ENCODE results near the gene OR52N1.
A peak's percentile ranks its signal among the peaks of the same experiment; 100 is the strongest.

- TF ChIP-seq USF2 (IDR thresholded peaks at IDR 0.05; ENCODE audit: low read depth, low read length) = no peak
- TF ChIP-seq FOS (IDR thresholded peaks at IDR 0.05; ENCODE audit: low read depth, low read length) = no peak
- peak; percentile 89 for TF ChIP-seq CTCF (conservative IDR thresholded peaks at IDR 0.05; ENCODE audit: low read depth, low read length)
- no peak for TF ChIP-seq POLR2A (IDR thresholded peaks at IDR 0.05; ENCODE audit: low read depth, low read length)
- TF ChIP-seq RFX5 (IDR thresholded peaks at IDR 0.05; ENCODE audit: low read depth, low read length) = no peak
- no peak for TF ChIP-seq ELK1 (IDR thresholded peaks at IDR 0.05; ENCODE audit: borderline replicate concordance, low read depth, low read length)
- no peak for TF ChIP-seq CHD1 (IDR thresholded peaks at IDR 0.05; ENCODE audit: low read depth, low read length)
- TF ChIP-seq MXI1 (IDR thresholded peaks at IDR 0.05; ENCODE audit: borderline replicate concordance, low read depth, low read length) = no peak
- TF ChIP-seq BHLHE40 (IDR thresholded peaks at IDR 0.05; ENCODE audit: low read depth, low read length) = no peak
Measured at GRCh38 chr11:5808500-5809121, 17.5 kb upstream of the OR52N1 start, which contains the start of gene OR52N2.
